RWPE2 (cell line): ENCODE data around the gene NFIX.
A peak's percentile ranks its signal among the peaks of the same experiment; 100 is the strongest.

Source experiments
- ATAC-seq: fragments of 200-7000 bp; cut with Tn5 transposase; 3 replicates; pipeline ENCODE4 v1.9.1; 2021; ENCODE audit warnings: low read depth
- DNase-seq: peaks from one replicate; pipeline ENCODE4 v3.0.0-alpha.2; 2020; ENCODE audit warnings: low spot score
- H3K27ac ChIP-seq: fragments of 450-650 bp; 2 replicates; pipeline ENCODE4 v1.5.1; 2017; ENCODE audit warnings: mild to moderate bottlenecking; ENCODE audit not compliant: poor library complexity, severe bottlenecking
- H3K27me3 ChIP-seq: fragments of 250-450 bp; sonication (Bioruptor Pico); 2 replicates; pipeline ENCODE4 v1.5.1; 2021; ENCODE audit warnings: mild to moderate bottlenecking, moderate library complexity; ENCODE audit not compliant: insufficient read depth, poor library complexity, severe bottlenecking
- H3K36me3 ChIP-seq: fragments of 250-450 bp; sonication (Bioruptor Pico); 2 replicates; pipeline ENCODE4 v1.5.1; 2020; ENCODE audit warnings: low read depth, mild to moderate bottlenecking, moderate library complexity
- H3K4me1 ChIP-seq: fragments of 250-450 bp; sonication (Bioruptor Pico); 2 replicates; pipeline ENCODE4 v1.5.1; 2021; ENCODE audit warnings: mild to moderate bottlenecking, moderate library complexity; ENCODE audit not compliant: insufficient read depth, poor library complexity, severe bottlenecking
- H3K4me3 ChIP-seq: fragments of 250-450 bp; sonication (Bioruptor Pico); 2 replicates; pipeline ENCODE4 v1.5.1; 2021; ENCODE audit warnings: mild to moderate bottlenecking, moderate library complexity; ENCODE audit not compliant: severe bottlenecking
- H3K9me3 ChIP-seq: fragments of 250-450 bp; sonication (Bioruptor Pico); 2 replicates; pipeline ENCODE4 v1.5.1; 2021; ENCODE audit warnings: mild to moderate bottlenecking, moderate library complexity; ENCODE audit not compliant: severe bottlenecking
- TF ChIP-seq, protein P1 (sequence below): fragments of 450-650 bp; IDR thresholded peaks from one replicate; pipeline ENCODE4 v1.5.1; 2017; ENCODE audit warnings: mild to moderate bottlenecking, moderate library complexity; ENCODE audit not compliant: poor library complexity, severe bottlenecking

Gene NFIX

DNA sequence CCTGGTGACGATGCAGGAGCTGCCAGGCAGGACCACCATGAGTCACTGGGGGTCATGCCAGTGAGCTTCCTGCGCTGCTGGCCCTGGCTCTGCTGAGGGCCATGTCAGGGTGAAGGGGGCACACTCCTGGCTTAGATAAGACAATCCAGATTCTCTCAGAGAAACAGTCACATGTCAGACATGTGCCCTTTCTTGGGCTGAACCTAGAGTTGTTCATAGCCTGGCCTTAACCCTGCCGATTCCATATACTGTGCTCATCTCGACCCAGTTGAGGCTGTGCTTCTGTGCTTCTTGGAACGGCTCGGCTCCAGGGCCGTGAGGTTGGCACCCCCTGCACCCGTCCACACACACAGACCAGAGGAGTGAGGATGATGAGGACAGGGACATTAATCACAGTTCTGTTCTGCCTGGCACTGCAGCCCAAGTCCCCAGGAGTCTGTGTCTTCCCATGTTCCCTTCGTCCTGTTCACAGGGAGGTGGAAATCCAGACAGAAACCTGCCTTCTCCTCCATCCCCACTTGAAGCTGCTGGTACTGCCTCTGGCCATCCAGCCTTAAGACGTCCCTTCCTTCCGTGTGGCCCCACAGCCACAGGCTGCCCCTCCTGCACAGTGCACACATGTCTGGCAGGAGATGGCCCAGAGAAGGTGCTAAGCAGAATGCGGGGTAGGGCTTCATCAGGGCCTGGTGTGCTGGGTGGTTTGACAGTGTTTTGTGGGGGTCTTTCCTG, 57.3 kb downstream of the NFIX start:
- Histone ChIP-seq H3K36me3 (no peaks in the 10 kb centered on the region), H3K27ac (peak overlapping the region; percentile 98), H3K4me1 (peaks cover 58% of the 10 kb centered on the region), H3K4me3 (no peak overlapping the region), H3K9me3 (no peaks in the 10 kb centered on the region), H3K27me3 (no peaks in the 10 kb centered on the region)
- TF ChIP-seq, protein P1, sequence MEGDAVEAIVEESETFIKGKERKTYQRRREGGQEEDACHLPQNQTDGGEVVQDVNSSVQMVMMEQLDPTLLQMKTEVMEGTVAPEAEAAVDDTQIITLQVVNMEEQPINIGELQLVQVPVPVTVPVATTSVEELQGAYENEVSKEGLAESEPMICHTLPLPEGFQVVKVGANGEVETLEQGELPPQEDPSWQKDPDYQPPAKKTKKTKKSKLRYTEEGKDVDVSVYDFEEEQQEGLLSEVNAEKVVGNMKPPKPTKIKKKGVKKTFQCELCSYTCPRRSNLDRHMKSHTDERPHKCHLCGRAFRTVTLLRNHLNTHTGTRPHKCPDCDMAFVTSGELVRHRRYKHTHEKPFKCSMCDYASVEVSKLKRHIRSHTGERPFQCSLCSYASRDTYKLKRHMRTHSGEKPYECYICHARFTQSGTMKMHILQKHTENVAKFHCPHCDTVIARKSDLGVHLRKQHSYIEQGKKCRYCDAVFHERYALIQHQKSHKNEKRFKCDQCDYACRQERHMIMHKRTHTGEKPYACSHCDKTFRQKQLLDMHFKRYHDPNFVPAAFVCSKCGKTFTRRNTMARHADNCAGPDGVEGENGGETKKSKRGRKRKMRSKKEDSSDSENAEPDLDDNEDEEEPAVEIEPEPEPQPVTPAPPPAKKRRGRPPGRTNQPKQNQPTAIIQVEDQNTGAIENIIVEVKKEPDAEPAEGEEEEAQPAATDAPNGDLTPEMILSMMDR, result no peak
- DNase-seq (no peak), ATAC-seq (no peak)

GRCh38 chr19:13053238-13053637, 58.0 kb downstream of the NFIX start:
- Histone ChIP-seq H3K4me1 (peaks cover 58% of the 10 kb centered on the region), H3K27me3 (no peaks in the 10 kb centered on the region), H3K27ac (peak overlapping the region; percentile 98)

DNA sequence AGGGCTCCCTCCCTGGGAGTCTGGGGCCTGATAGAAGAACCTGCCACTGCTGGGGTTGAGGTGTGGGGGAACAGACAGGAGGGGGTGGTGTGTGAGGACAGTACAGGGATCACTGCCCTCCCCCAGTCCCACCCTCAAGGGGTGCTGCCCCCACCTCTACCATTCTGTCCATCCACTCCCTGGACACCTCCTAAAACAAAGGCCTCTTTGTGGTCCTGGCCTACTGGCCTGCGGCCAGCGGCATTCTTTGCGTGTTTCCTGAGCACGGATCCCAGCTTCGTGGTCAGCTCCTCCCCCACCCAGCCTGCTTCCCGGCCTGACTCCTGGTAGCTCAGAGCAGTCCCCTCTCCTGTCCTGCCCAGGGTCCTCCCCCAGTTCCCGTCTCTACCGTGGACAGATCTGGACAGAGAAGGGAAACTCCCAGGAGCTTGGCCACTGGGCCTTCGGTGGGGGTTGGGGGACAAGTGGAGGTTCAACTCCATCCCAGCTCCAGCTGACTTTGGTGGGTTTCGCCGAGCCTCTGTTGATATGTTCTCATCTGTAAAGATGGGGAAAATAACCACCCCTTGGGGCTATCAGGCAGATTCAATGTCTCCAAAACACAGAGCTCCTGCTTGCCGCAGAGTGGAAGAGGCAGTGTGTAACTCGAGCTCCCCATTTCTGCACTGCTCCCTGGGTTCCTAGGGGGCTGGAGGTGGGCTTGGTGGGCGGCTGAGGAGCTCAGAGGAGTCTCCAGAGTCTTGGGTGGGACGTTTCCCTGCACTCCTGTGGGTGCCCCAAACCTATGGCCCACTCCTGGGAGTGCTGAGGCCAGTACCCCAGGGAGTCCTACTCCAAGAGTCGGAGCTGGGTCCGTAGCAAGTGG, 58.7 kb downstream of the NFIX start:
- H3K36me3 ChIP-seq, result no peaks in the 10 kb centered on the region
- no peak overlapping the region for H3K4me3 ChIP-seq
- no peaks in the 10 kb centered on the region for H3K27me3 ChIP-seq
- no peaks in the 10 kb centered on the region for H3K9me3 ChIP-seq
- peak overlapping the region; percentile 98 for H3K27ac ChIP-seq
- DNase-seq (peak; percentile 92), ATAC-seq (peak; percentile 58)
- TF ChIP-seq, protein P1, result no peak
- H3K4me1 ChIP-seq, result peaks cover 58% of the 10 kb centered on the region

More at GRCh38 chr19:13053238-13053637, 58.0 kb downstream of the NFIX start:
- ATAC-seq (no peak), DNase-seq (no peak)
- no peaks in the 10 kb centered on the region for H3K9me3 ChIP-seq
- no peaks in the 10 kb centered on the region for H3K36me3 ChIP-seq
- no peak overlapping the region for H3K4me3 ChIP-seq
- TF ChIP-seq, protein P1, result no peak

GRCh38 chr19:13054626-13055212, 59.4 kb downstream of the NFIX start:
- H3K27me3 ChIP-seq, result no peaks in the 10 kb centered on the region
- ATAC-seq, result no peak
- no peaks in the 10 kb centered on the region for H3K9me3 ChIP-seq
- no peaks in the 10 kb centered on the region for H3K36me3 ChIP-seq
- TF ChIP-seq, protein P1, result no peak
- no peak overlapping the region for H3K4me3 ChIP-seq
- peak overlapping the region; percentile 98 for H3K27ac ChIP-seq
- no peak for DNase-seq
- peaks cover 58% of the 10 kb centered on the region for H3K4me1 ChIP-seq
